Natural killer cell (primary cell): Measurements from ENCODE around the gene INS. TPM values are rescaled to one million over a fixed set of nuclear protein-coding genes. Genes with fewer than 3 reads are reported as not detected.

ENCODE experiments used
- ATAC-seq, 3 donors: fragments of 150-1000 bp in 2 of 3; fragments of 200-7000 bp in 1 of 3; cut with Tn5 transposase; 1 replicate in 1 of 3; 2 replicates in 2 of 3; pipeline ENCODE4 v1.10.0; 2021; ENCODE audit warnings: mild to moderate bottlenecking in 2 of 3, moderate library complexity in 2 of 3
- DNase-seq, 2 donors: peaks; one replicate each; pipeline versions ENCODE4 v3.0.0 to v3.0.0-alpha.2; 2013 to 2021; ENCODE audit warnings: mixed read lengths in 1 of 2
- H3K27ac ChIP-seq: one replicate; pipeline ENCODE4 v1.5.1; 2013; ENCODE audit warnings: mild to moderate bottlenecking, low read length
- H3K27me3 ChIP-seq: one replicate; pipeline ENCODE4 v1.6.1; 2013; ENCODE audit warnings: low read length; ENCODE audit not compliant: control insufficient read depth, insufficient read depth
- H3K36me3 ChIP-seq: one replicate; pipeline ENCODE4 v1.6.1; 2013; ENCODE audit warnings: low read length; ENCODE audit not compliant: control insufficient read depth, insufficient read depth
- H3K4me1 ChIP-seq: one replicate; pipeline ENCODE4 v1.6.1; 2013; ENCODE audit warnings: low read length; ENCODE audit not compliant: control insufficient read depth, insufficient read depth
- H3K4me3 ChIP-seq: one replicate; pipeline ENCODE4 v1.5.1; 2013; ENCODE audit warnings: low read length
- H3K9me3 ChIP-seq: one replicate; pipeline ENCODE4 v1.6.1; 2013; ENCODE audit warnings: low read length; ENCODE audit not compliant: control insufficient read depth, insufficient read depth
- H3K27ac Mint-ChIP-seq, 2 donors: one replicate each; pipeline ENCODE4 v1.8.0; 2022; ENCODE audit warnings: mild to moderate bottlenecking in 2 of 2, mixed read lengths in 2 of 2, moderate library complexity in 1 of 2
- H3K27me3 Mint-ChIP-seq, 2 donors: one replicate each; pipeline ENCODE4 v1.8.0; 2022; ENCODE audit warnings: low read depth in 2 of 2, mixed read lengths in 2 of 2
- H3K36me3 Mint-ChIP-seq: one replicate; pipeline ENCODE4 v1.8.0; 2022; ENCODE audit warnings: mixed read lengths
- H3K4me1 Mint-ChIP-seq, 2 donors: one replicate each; pipeline ENCODE4 v1.8.0; 2022; ENCODE audit warnings: mixed read lengths in 2 of 2
- H3K4me3 Mint-ChIP-seq: one replicate; pipeline ENCODE4 v1.8.0; 2022; ENCODE audit warnings: mild to moderate bottlenecking, moderate library complexity, mixed read lengths
- H3K9me3 Mint-ChIP-seq, 2 donors: one replicate each; pipeline ENCODE4 v1.8.0; 2022; ENCODE audit warnings: mixed read lengths in 2 of 2
- CTCF ChIP-seq: fragments of 200-600 bp; IDR thresholded peaks from one replicate; pipeline ENCODE4 v1.8.0; 2022; ENCODE audit warnings: antibody characterized with exemption
- WGBS: methylation state at CpG from one replicate; pipeline ENCODE4 v1.1.7; 2013; ENCODE audit warnings: missing lambda C conversion rate; ENCODE audit not compliant: insufficient coverage; 5-methylcytosine and 5-hydroxymethylcytosine counted together
- intact Hi-C: fragments of 100-400 bp; cut with micrococcal nuclease; formaldehyde crosslinking; loops from one replicate; pipeline ENCODE4 v1.14.2; 2022
- total RNA-seq, 4 donors: library from RNA; stranded (reverse); fragments of 120-200 nt in 1 of 4; gene quantifications; one replicate each; pipeline versions ENCODE4 v1.2.3 to v1.2.4, GENCODE V29; 2013 to 2022

The INS gene
- total RNA-seq, 3 donors from 2014 or later (not counting 1 experiment from before 2014, with no cell fraction given), result not detected

GRCh38 chr11:2149460-2149859 lies 11.5 kb downstream of the INS start:
- no peaks in the 10 kb centered on the region for H3K9me3 ChIP-seq
- no peak overlapping the region for H3K27ac ChIP-seq
- H3K4me3 ChIP-seq, result no peak overlapping the region
- WGBS, result 64% methylated on average over 8 of the region's 8 CpGs
- intact Hi-C loops, result no loop called here
- Mint-ChIP-seq H3K4me3 (no peak overlapping the region), H3K4me1 (peaks cover 9 to 10% of the 10 kb centered on the region in 2 donors), H3K27ac (no peak overlapping the region), H3K9me3 (no peaks in the 10 kb centered on the region), H3K27me3 (peaks cover 30 to 52% of the 10 kb centered on the region in 2 donors), H3K36me3 (no peaks in the 10 kb centered on the region)
- no peak for ATAC-seq
- H3K27me3 ChIP-seq, result peaks cover 29% of the 10 kb centered on the region
- peaks cover 7% of the 10 kb centered on the region for H3K4me1 ChIP-seq
- no peaks in the 10 kb centered on the region for H3K36me3 ChIP-seq
- no peak for DNase-seq
- no peak for TF ChIP-seq CTCF

GRCh38 chr11:2148595-2148994 lies 12.4 kb downstream of the INS start:
- ATAC-seq (no peak), DNase-seq (no peak)
- no peaks in the 10 kb centered on the region for H3K36me3 Mint-ChIP-seq
- H3K27me3 Mint-ChIP-seq, result peaks cover 31 to 54% of the 10 kb centered on the region in 2 donors
- H3K27me3 ChIP-seq, result peaks cover 32% of the 10 kb centered on the region
- no peak overlapping the region for H3K4me3 Mint-ChIP-seq
- H3K9me3 ChIP-seq, result no peaks in the 10 kb centered on the region
- H3K4me3 ChIP-seq, result no peak overlapping the region
- 42% methylated on average over 4 of the region's 5 CpGs for WGBS
- peaks cover 7% of the 10 kb centered on the region for H3K4me1 ChIP-seq
- H3K4me1 Mint-ChIP-seq, result peaks cover 9 to 10% of the 10 kb centered on the region in 2 donors
- H3K36me3 ChIP-seq, result no peaks in the 10 kb centered on the region
- H3K9me3 Mint-ChIP-seq, result no peaks in the 10 kb centered on the region
- intact Hi-C loops, result no loop called here
- H3K27ac ChIP-seq, result no peak overlapping the region
- no peak overlapping the region for H3K27ac Mint-ChIP-seq
- TF ChIP-seq CTCF, result no peak

- intact Hi-C loops, result no loop called here
- H3K27me3 Mint-ChIP-seq, result peaks cover 43 to 64% of the 10 kb centered on the region in 2 donors
- no peak for ATAC-seq
- no peak overlapping the region for H3K27ac Mint-ChIP-seq
- no peaks in the 10 kb centered on the region for H3K36me3 ChIP-seq
- no peak for DNase-seq
- H3K27ac ChIP-seq, result no peak overlapping the region
- no peaks in the 10 kb centered on the region for H3K9me3 ChIP-seq
- peaks cover 9 to 10% of the 10 kb centered on the region in 2 donors for H3K4me1 Mint-ChIP-seq
- no peaks in the 10 kb centered on the region for H3K9me3 Mint-ChIP-seq
- no peak overlapping the region for H3K4me3 Mint-ChIP-seq
- peaks cover 38% of the 10 kb centered on the region for H3K27me3 ChIP-seq
- H3K4me1 ChIP-seq, result peaks cover 7% of the 10 kb centered on the region
- 46% methylated on average over 11 of the region's 11 CpGs for WGBS
- no peak overlapping the region for H3K4me3 ChIP-seq
- no peak for TF ChIP-seq CTCF
- no peaks in the 10 kb centered on the region for H3K36me3 Mint-ChIP-seq
Observed at GRCh38 chr11:2147391-2147790, 13.6 kb downstream of the INS start.

- Mint-ChIP-seq H3K36me3 (no peaks in the 10 kb centered on the region), H3K4me3 (no peak overlapping the region), H3K27ac (no peak overlapping the region), H3K9me3 (no peaks in the 10 kb centered on the region), H3K4me1 (peaks cover 0 to under 1% of the 10 kb centered on the region in 2 donors), H3K27me3 (peaks cover 53 to 72% of the 10 kb centered on the region in 2 donors)
- no peak overlapping the region for H3K4me3 ChIP-seq
- peaks cover 45% of the 10 kb centered on the region for H3K27me3 ChIP-seq
- no peak for TF ChIP-seq CTCF
- ATAC-seq (no peak), DNase-seq (no peak)
- WGBS, result 32% methylated on average over 19 of the region's 19 CpGs
- H3K27ac ChIP-seq, result no peak overlapping the region
- intact Hi-C loops, result no loop called here
- no peaks in the 10 kb centered on the region for H3K9me3 ChIP-seq
- H3K36me3 ChIP-seq, result no peaks in the 10 kb centered on the region
- no peaks in the 10 kb centered on the region for H3K4me1 ChIP-seq
Observed at GRCh38 chr11:2146051-2146450, 15.0 kb downstream of the INS start.
